Astrocyte (in vitro differentiated cells and primary cell): Measurements from ENCODE around the gene MCIDAS. TPM values are rescaled to one million over a fixed set of nuclear protein-coding genes. Genes with fewer than 3 reads are reported as not detected.

Experiments
- DNase-seq: peaks from one replicate; pipeline ENCODE4 v3.0.0-alpha.2; 2010; ENCODE audit warnings: low read depth
- FAIRE-seq: peaks from 2 replicates; lab custom pipeline; 2011; peaks lifted over from hg19 to GRCh38; lab: Jason Lieb, UNC
- H2AFZ ChIP-seq: 2 replicates; pipeline ENCODE4 v1.6.0; 2012; ENCODE audit warnings: low read depth, low read length, inconsistent platforms
- H3K27ac ChIP-seq: 2 replicates; pipeline ENCODE4 v1.5.1; 2011; ENCODE audit warnings: low read depth, low read length, inconsistent platforms
- H3K27me3 ChIP-seq: 2 replicates; pipeline ENCODE4 v1.6.0; 2011; ENCODE audit warnings: low read length, inconsistent platforms; ENCODE audit not compliant: insufficient read depth
- H3K36me3 ChIP-seq: 2 replicates; pipeline ENCODE4 v1.5.1; 2011; ENCODE audit warnings: low read length, inconsistent platforms; ENCODE audit not compliant: insufficient read depth
- H3K4me1 ChIP-seq: 2 replicates; pipeline ENCODE4 v1.5.1; 2011; ENCODE audit warnings: low read length, inconsistent platforms; ENCODE audit not compliant: insufficient read depth
- H3K4me2 ChIP-seq: 2 replicates; pipeline ENCODE4 v1.6.0; 2012; ENCODE audit warnings: low read length, inconsistent platforms
- H3K4me3 ChIP-seq: 2 replicates; pipeline ENCODE4 v1.5.1; 2011; ENCODE audit warnings: low read depth, mild to moderate bottlenecking, low read length, inconsistent platforms; ENCODE audit not compliant: insufficient read depth
- H3K79me2 ChIP-seq: 2 replicates; pipeline ENCODE4 v1.6.0; 2012; ENCODE audit warnings: mild to moderate bottlenecking, low read length, inconsistent platforms; ENCODE audit not compliant: insufficient read depth
- H3K9ac ChIP-seq: 2 replicates; pipeline ENCODE4 v1.6.0; 2012; ENCODE audit warnings: mild to moderate bottlenecking, low read length, inconsistent platforms
- H3K9me3 ChIP-seq: 2 replicates; pipeline ENCODE4 v1.5.1; 2012; ENCODE audit warnings: low read depth, mild to moderate bottlenecking, low read length, inconsistent platforms; ENCODE audit not compliant: insufficient read depth
- H4K20me1 ChIP-seq: 2 replicates; pipeline ENCODE4 v1.6.0; 2012; ENCODE audit warnings: low read length, inconsistent platforms; ENCODE audit not compliant: insufficient read depth
- H3K27ac Mint-ChIP-seq: one replicate; pipeline ENCODE4 v1.8.0; 2021; ENCODE audit warnings: mild to moderate bottlenecking, mixed read lengths; ENCODE audit not compliant: unreplicated experiment
- H3K27me3 Mint-ChIP-seq: one replicate; pipeline ENCODE4 v1.8.0; 2021; ENCODE audit warnings: low read depth, mixed read lengths; ENCODE audit not compliant: unreplicated experiment
- H3K36me3 Mint-ChIP-seq: one replicate; pipeline ENCODE4 v1.8.0; 2021; ENCODE audit warnings: low read depth, mixed read lengths; ENCODE audit not compliant: unreplicated experiment
- H3K4me1 Mint-ChIP-seq: one replicate; pipeline ENCODE4 v1.8.0; 2021; ENCODE audit warnings: low read depth, mixed read lengths; ENCODE audit not compliant: unreplicated experiment
- H3K4me3 Mint-ChIP-seq: one replicate; pipeline ENCODE4 v1.8.0; 2021; ENCODE audit warnings: mild to moderate bottlenecking, moderate library complexity, mixed read lengths; ENCODE audit not compliant: unreplicated experiment
- H3K9me3 Mint-ChIP-seq: one replicate; pipeline ENCODE4 v1.8.0; 2021; ENCODE audit warnings: mild to moderate bottlenecking, mixed read lengths; ENCODE audit not compliant: unreplicated experiment
- EZH2 ChIP-seq: IDR thresholded peaks from 2 replicates; pipeline ENCODE4 v1.6.1; 2012; ENCODE audit warnings: mild to moderate bottlenecking, low read length, inconsistent platforms; ENCODE audit not compliant: insufficient read depth
- microRNA-seq: library from miRNA; unstranded; fragments of <30 nt; microRNA quantifications from one replicate; pipeline ENCODE4 v1.2.0, GENCODE V29; 2020
- total RNA-seq: library from RNA; stranded (reverse); gene quantifications from 2 replicates; pipeline ENCODE4 v1.2.1, GENCODE V29; 2021
- TF ChIP-seq, protein P1 (sequence below): IDR thresholded peaks from 2 replicates; pipeline ENCODE4 v1.5.1; 2011; ENCODE audit warnings: low read depth, mild to moderate bottlenecking, inconsistent platforms, low read length, moderate library complexity; ENCODE audit not compliant: insufficient read depth

Gene MCIDAS
- total RNA-seq, 1 donor from 2014 or later, result not detected

- peak overlapping the region; percentile 44 for H3K9ac ChIP-seq
- H3K9me3 ChIP-seq, result no peaks in the 10 kb centered on the region
- FAIRE-seq (peak; percentile 29), DNase-seq (peak; percentile 56)
- peak overlapping the region; percentile 63 for H2AFZ ChIP-seq
- H3K27me3 ChIP-seq, result peaks cover 39% of the 10 kb centered on the region
- H4K20me1 ChIP-seq, result no peaks in the 10 kb centered on the region
- H3K9me3 Mint-ChIP-seq, result no peaks in the 10 kb centered on the region
- H3K4me3 Mint-ChIP-seq, result peak overlapping the region; percentile 85
- no peaks in the 10 kb centered on the region for H3K36me3 ChIP-seq
- H3K79me2 ChIP-seq, result no peaks in the 10 kb centered on the region
- H3K4me2 ChIP-seq, result peak overlapping the region; percentile 94
- peaks cover 6% of the 10 kb centered on the region for H3K4me1 Mint-ChIP-seq
- H3K4me3 ChIP-seq, result peak overlapping the region; percentile 63
- H3K27ac ChIP-seq, result no peak overlapping the region
- no peaks in the 10 kb centered on the region for H3K36me3 Mint-ChIP-seq
- H3K27me3 Mint-ChIP-seq, result peaks cover 28% of the 10 kb centered on the region
- TF ChIP-seq EZH2, result no peak
- TF ChIP-seq, protein P1, sequence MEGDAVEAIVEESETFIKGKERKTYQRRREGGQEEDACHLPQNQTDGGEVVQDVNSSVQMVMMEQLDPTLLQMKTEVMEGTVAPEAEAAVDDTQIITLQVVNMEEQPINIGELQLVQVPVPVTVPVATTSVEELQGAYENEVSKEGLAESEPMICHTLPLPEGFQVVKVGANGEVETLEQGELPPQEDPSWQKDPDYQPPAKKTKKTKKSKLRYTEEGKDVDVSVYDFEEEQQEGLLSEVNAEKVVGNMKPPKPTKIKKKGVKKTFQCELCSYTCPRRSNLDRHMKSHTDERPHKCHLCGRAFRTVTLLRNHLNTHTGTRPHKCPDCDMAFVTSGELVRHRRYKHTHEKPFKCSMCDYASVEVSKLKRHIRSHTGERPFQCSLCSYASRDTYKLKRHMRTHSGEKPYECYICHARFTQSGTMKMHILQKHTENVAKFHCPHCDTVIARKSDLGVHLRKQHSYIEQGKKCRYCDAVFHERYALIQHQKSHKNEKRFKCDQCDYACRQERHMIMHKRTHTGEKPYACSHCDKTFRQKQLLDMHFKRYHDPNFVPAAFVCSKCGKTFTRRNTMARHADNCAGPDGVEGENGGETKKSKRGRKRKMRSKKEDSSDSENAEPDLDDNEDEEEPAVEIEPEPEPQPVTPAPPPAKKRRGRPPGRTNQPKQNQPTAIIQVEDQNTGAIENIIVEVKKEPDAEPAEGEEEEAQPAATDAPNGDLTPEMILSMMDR, result peak; percentile 88
- H3K27ac Mint-ChIP-seq, result peak overlapping the region; percentile 50
- H3K4me1 ChIP-seq, result peaks cover 20% of the 10 kb centered on the region
These were observed 54.8 kb downstream of the MCIDAS start for GRCh38 chr5:55172051-55172899.

DNA sequence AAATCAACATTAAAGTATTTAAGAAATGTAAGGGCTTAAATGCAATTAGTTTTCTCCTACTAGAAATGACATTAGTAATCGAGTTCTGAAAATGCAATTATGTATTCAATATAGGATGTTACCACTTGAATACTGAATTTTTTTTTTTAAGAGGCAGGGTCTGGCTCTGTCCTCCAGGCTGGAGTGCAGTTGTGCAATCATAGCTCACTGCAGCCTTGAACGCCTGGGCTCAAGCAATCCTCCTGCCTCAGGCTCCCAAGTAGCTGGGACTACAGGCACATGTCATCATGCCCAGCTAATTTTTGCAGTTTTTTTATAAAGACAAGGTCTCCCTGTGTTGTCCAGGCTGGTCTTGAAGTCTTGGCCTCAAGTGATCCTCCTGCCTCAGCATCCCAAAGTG, 55.6 kb downstream of the MCIDAS start:
- Histone ChIP-seq H3K9me3 (no peaks in the 10 kb centered on the region), H3K4me2 (no peak overlapping the region), H4K20me1 (peaks cover under 1% of the 10 kb centered on the region), H2AFZ (no peak overlapping the region), H3K4me3 (no peak overlapping the region), H3K27me3 (peaks cover 31% of the 10 kb centered on the region), H3K27ac (no peak overlapping the region), H3K36me3 (no peaks in the 10 kb centered on the region), H3K9ac (no peak overlapping the region), H3K79me2 (no peaks in the 10 kb centered on the region), H3K4me1 (peaks cover 19% of the 10 kb centered on the region)
- Mint-ChIP-seq H3K27me3 (peaks cover 26% of the 10 kb centered on the region), H3K36me3 (no peaks in the 10 kb centered on the region), H3K4me3 (no peak overlapping the region), H3K27ac (no peak overlapping the region), H3K4me1 (peaks cover 6% of the 10 kb centered on the region), H3K9me3 (no peaks in the 10 kb centered on the region)
- TF ChIP-seq, protein P1, result no peak
- no peak for TF ChIP-seq EZH2
- FAIRE-seq (no peak), DNase-seq (no peak)

Small RNAs within 50 kb of the gene (microRNA-seq; reads per million reads assigned to microRNA genes)
- gene MIR449A, result 33.1 reads per million, percentile 53 among the genes with 10 or more reads in this experiment
- gene MIR449B, result 0.82 reads per million
- gene MIR449C, result 4.7 reads per million, percentile 19 among the genes with 10 or more reads in this experiment

Other genes with a start within 250 kb of the MCIDAS start
- 0.54 TPM in 1 of 2 replicates, not detected in the other for gene ESM1, start 241.7 kb downstream of the MCIDAS start, total RNA-seq
- gene GZMK, start 203.1 kb downstream of the MCIDAS start, total RNA-seq, result not detected in 2 replicates
- 1.7 and 2.6 TPM in 2 replicates for gene GZMA, start 124.7 kb downstream of the MCIDAS start, total RNA-seq
- 144 and 176 TPM in 2 replicates for gene GPX8, start 67.1 kb downstream of the MCIDAS start, total RNA-seq
- 0.11 and 0.17 TPM in 2 replicates for gene CDC20B, start 54.1 kb downstream of the MCIDAS start, total RNA-seq
- gene CCNO, start 6.3 kb upstream of the MCIDAS start, total RNA-seq, result 0.19 and 0.43 TPM in 2 replicates
- 27.0 and 28.8 TPM in 2 replicates for gene DHX29, start 80.4 kb upstream of the MCIDAS start, total RNA-seq
- 68.1 and 68.7 TPM in 2 replicates for gene MTREX, start 80.7 kb upstream of the MCIDAS start, total RNA-seq